Retinal pigment epithelial cell (primary cell): ENCODE data around the gene PSTPIP2.

Source experiments
- DNase-seq: peaks from one replicate; pipeline ENCODE4 v3.0.0-alpha.2; 2010; ENCODE audit warnings: low read depth
- H3K4me3 ChIP-seq: 2 replicates; pipeline ENCODE4 v1.5.1; 2011; ENCODE audit warnings: mild to moderate bottlenecking, low read length, control low read depth, moderate library complexity
- TF ChIP-seq, protein P1 (sequence below): conservative IDR thresholded peaks from 2 replicates; pipeline ENCODE4 v1.5.1; 2011; ENCODE audit warnings: low read depth, low read length, control low read depth, inconsistent platforms

PSTPIP2 gene

DNA sequence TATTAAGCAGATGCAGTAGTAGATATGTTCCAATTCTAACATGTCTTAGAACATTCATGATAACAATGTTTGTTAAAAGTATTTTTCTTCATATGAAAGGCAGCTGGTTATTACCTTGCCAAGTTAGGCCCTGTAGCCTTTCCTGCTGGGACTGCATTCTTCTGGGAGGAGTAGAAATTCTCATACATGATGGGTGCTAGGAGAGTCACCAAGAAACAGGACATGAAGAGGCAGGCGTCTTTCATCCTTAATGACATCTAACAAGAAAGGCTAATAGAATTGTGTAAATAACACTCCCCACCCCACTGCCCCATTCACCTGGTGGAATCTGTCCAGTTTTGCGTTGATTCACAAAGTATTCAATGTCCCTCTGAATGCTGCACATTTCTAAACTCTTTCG lies 80.3 kb downstream of the PSTPIP2 start:
- no peak for DNase-seq
- TF ChIP-seq, protein P1, sequence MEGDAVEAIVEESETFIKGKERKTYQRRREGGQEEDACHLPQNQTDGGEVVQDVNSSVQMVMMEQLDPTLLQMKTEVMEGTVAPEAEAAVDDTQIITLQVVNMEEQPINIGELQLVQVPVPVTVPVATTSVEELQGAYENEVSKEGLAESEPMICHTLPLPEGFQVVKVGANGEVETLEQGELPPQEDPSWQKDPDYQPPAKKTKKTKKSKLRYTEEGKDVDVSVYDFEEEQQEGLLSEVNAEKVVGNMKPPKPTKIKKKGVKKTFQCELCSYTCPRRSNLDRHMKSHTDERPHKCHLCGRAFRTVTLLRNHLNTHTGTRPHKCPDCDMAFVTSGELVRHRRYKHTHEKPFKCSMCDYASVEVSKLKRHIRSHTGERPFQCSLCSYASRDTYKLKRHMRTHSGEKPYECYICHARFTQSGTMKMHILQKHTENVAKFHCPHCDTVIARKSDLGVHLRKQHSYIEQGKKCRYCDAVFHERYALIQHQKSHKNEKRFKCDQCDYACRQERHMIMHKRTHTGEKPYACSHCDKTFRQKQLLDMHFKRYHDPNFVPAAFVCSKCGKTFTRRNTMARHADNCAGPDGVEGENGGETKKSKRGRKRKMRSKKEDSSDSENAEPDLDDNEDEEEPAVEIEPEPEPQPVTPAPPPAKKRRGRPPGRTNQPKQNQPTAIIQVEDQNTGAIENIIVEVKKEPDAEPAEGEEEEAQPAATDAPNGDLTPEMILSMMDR, result no peak
- H3K4me3 ChIP-seq, result no peak overlapping the region

GRCh38 chr18:45984546-45985235 lies 87.4 kb downstream of the PSTPIP2 start:
- TF ChIP-seq, protein P1, result no peak
- no peak for DNase-seq
- H3K4me3 ChIP-seq, result no peak overlapping the region

DNA sequence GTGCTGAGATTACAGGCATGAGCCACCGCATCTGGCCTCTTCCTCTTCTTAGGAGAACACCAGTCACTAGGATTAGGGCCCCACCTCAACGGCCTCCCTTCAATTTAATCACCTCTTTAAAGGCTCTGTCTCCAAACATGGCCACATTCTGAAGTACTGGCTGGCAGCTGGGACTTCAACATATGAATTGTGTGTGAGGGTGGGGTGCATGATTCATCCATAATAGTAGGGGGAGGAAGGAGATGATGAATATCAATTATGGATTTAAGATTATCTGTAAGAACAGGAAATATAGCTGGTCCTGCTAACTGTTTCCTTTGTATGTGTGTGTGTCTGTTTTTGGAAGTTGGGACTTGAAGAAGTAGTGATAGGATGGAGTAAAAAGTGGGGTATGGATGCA lies 90.2 kb downstream of the PSTPIP2 start:
- no peak for DNase-seq
- no peak overlapping the region for H3K4me3 ChIP-seq
- TF ChIP-seq, protein P1, result no peak

DNA sequence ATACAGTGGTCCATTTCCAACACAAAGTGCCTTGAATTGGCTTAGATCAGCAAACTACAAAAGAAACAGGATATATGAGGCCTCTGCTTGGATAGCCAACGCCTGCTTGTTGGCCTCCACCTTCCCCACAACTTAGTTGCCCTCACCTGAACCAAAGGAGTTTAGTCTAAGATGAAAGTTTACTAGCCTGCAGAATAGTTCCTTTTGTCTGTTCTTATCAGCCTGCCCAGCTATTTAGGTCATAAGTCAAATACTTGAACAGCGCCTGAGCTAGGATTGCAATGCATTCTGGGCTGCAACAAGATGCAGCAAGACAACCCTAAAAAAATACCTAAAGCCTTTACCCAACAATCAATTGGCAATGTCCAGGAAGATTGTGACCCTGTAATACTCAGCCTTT lies 91.8 kb downstream of the PSTPIP2 start:
- TF ChIP-seq, protein P1, result no peak
- no peak for DNase-seq
- no peak overlapping the region for H3K4me3 ChIP-seq

GRCh38 chr18:45978084-45978483 lies 94.0 kb downstream of the PSTPIP2 start:
- DNase-seq, result no peak
- no peak overlapping the region for H3K4me3 ChIP-seq
- TF ChIP-seq, protein P1, result no peak

- no peak overlapping the region for H3K4me3 ChIP-seq
- TF ChIP-seq, protein P1, result no peak
- no peak for DNase-seq
Observed at GRCh38 chr18:45976974-45977373, 95.1 kb downstream of the PSTPIP2 start.

DNA sequence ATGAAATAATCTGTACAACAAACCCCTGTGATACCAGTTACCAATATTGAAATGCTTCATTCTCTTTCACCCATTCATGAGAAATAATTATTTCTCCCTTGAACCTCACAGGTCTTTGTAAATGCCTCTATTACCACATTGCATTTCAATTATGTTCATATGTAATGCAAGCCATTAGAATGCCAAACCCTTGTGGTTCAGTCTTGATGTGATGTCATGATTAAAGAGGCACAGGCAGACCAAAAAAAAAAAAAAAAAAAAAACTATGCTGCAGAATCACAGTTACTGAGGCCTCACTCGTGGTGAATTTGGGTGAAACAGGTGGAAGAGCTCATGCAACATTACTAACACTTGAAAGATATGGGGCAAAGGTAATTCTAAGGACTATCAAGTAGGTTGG lies 95.5 kb downstream of the PSTPIP2 start:
- no peak overlapping the region for H3K4me3 ChIP-seq
- no peak for DNase-seq
- TF ChIP-seq, protein P1, result no peak
